Measurements from ENCODE around the gene REX1BD. TPM values are rescaled to one million over a fixed set of nuclear protein-coding genes. Genes with fewer than 3 reads are reported as not detected.
A peak's percentile ranks its signal among the peaks of the same experiment; 100 is the strongest.

Gene REX1BD
- total and polyA plus RNA-seq, 2 of the 4 experiments (the other 2 are of a cell fraction), result 14.2 to 44.6 TPM

DNA sequence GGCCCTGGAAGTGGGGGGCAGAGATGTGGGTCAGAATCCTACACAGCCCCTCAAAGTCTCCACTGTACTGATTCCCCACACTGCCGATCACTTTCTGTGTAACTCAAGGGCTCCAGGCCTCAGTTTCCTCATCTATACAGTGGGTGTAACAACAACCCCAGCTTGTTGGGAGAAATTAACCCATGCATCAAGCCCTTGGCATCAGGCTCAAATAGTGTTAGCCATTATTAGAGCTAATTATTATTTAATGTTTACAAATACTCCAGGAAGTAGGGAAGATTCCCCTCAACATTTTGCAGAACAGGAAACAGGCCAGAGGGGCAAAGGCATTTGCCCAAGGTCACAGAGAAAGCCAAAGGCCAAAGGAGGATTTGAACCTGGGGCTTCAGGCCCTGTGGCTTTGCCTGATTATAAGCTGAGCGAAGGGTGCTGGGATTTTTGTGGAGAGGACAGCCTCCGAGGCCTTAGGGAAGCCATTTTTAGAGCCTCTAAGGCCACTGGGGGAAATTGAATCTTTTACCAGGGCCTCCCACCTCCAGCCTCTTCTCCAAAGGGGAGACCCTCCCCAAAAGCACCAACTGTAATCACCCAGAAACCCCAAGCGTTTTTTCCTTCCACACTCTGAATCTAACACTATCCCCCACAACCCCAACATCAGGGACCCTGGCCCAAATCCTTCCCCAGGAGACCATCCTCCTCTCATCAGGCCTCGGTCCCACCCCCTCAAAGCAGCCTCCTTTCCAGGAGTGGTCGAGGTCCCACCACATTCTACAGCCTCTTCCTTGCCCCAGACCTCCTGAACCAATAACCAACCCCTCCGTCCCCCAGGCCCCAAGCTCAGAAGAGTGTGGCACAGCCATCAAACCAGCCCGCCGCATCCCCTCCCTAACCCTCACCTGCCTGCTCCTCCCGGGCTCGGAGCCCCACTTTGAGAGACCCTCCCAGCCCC, 46.3 kb upstream of the REX1BD start:
- Histone ChIP-seq H2BK20ac (ENCODE audit: low read depth, low read length) (no peak overlapping the region), H2BK120ac (ENCODE audit: low read depth, low read length) (peak overlapping the region; percentile 20; the same call in 1 of the 2 replicates), H2BK15ac (ENCODE audit: low read depth, low read length) (no peak overlapping the region), H3K27me3 (ENCODE audit: control insufficient read depth, insufficient read depth, low read length) (no peaks in the 10 kb centered on the region), H3K9ac (ENCODE audit: low read depth, low read length) (peak overlapping the region; percentile 88), H3K9me3 (ENCODE audit: control insufficient read depth, insufficient read depth, low read length) (no peaks in the 10 kb centered on the region), H3K56ac (ENCODE audit: extremely low read depth, insufficient read depth, low read length) (peak overlapping the region; percentile 19; the same call in 1 of the 2 replicates), H2BK5ac (ENCODE audit: low read depth, low read length, poor library complexity, severe bottlenecking) (peak overlapping the region; percentile 57), H3K79me1 (ENCODE audit: low read depth in 1 of 2, low read length in 2 of 2) (peaks cover 20 to 34% of the 10 kb centered on the region in 2 experiments), H3K36me3 (ENCODE audit: control insufficient read depth, insufficient read depth, low read length) (peaks cover 31% of the 10 kb centered on the region), H3K9me1 (ENCODE audit: insufficient read depth, low read length) (peaks cover 13% of the 10 kb centered on the region), H3K23ac (ENCODE audit: low read depth, low read length) (peak overlapping the region; percentile 58), H3K4me3 (ENCODE audit: insufficient read depth, low read depth, low read length) (peak overlapping the region; percentile 89), H2AK5ac (ENCODE audit: low read depth, low read length) (peak overlapping the region; percentile 70), H4K8ac (ENCODE audit: low read depth in 2 of 2, low read length in 2 of 2) (peak overlapping the region; percentile 81), H4K91ac (ENCODE audit: insufficient read depth, low read depth, low read length) (peak overlapping the region; percentile 82), H4K20me1 (ENCODE audit: insufficient read depth, low read length) (no peaks in the 10 kb centered on the region), H4K5ac (ENCODE audit: low read depth, low read length) (peak overlapping the region; percentile 80), H2AFZ (replicated peaks; ENCODE audit: low read length, poor library complexity) (peak overlapping the region; percentile 81), H3K4ac (ENCODE audit: low read depth, low read length) (peak overlapping the region; percentile 76), H3K14ac (replicated peaks; ENCODE audit: low read depth, low read length) (peak overlapping the region; percentile 73), H3K18ac (ENCODE audit: low read depth, low read length) (peak overlapping the region; percentile 67), H2AK9ac (replicated peaks; ENCODE audit: low read depth, low read length, poor library complexity) (peak overlapping the region; percentile 99), H3K4me1 (ENCODE audit: control insufficient read depth, insufficient read depth, low read length) (peaks cover 7% of the 10 kb centered on the region), H3K4me2 (ENCODE audit: low read depth, low read length) (peak overlapping the region; percentile 93), H3K27ac (ENCODE audit: insufficient read depth, low read length) (peak overlapping the region; percentile 63)
- BruUV-seq (replicated peaks), result TSS peak; percentile 40
- no peak for TF ChIP-seq CTCF (conservative IDR thresholded peaks at IDR 0.05; ENCODE audit: low read depth, low read length)
- TF ChIP-seq MXI1 (IDR thresholded peaks at IDR 0.05; ENCODE audit: borderline replicate concordance, low read depth, low read length), result no peak
- no peak for TF ChIP-seq RCOR1 (IDR thresholded peaks at IDR 0.05; ENCODE audit: insufficient replicate concordance, low read length)
- TF ChIP-seq FOS (IDR thresholded peaks at IDR 0.05; ENCODE audit: low read depth, low read length), result no peak
- no peak for TF ChIP-seq SMC3 (IDR thresholded peaks at IDR 0.05; ENCODE audit: low read depth, low read length)
- TF ChIP-seq ELK1 (IDR thresholded peaks at IDR 0.05; ENCODE audit: borderline replicate concordance, low read depth, low read length), result no peak
- TF ChIP-seq POLR2A (IDR thresholded peaks at IDR 0.05; ENCODE audit: low read depth, low read length), result no peak
- no peak for TF ChIP-seq CEBPB (IDR thresholded peaks at IDR 0.05; ENCODE audit: low read depth, low read length)
- no peak for TF ChIP-seq RFX5 (IDR thresholded peaks at IDR 0.05; ENCODE audit: low read depth, low read length)
- TF ChIP-seq NFE2L2 (IDR thresholded peaks at IDR 0.05; ENCODE audit: low read depth, low read length), result no peak
- CTCF ChIA-PET, result no interaction called here
- intact Hi-C loops (cut with micrococcal nuclease), result no loop called here
- ATAC-seq (ENCODE audit: low read depth), result peak; percentile 5; the same call in 1 of the 2 replicates
- in situ Hi-C loops (cut with MboI; ENCODE audit: low sequenced_read_pairs), result no loop called here
- dilution Hi-C loops (cut with HindIII; ENCODE audit: low sequenced_read_pairs, unreplicated experiment), result no loop called here
- no peak for DNase-seq
- POLR2A ChIA-PET (ENCODE audit: unreplicated experiment), result no interaction called here
- WGBS, 2 experiments (ENCODE audit: extremely low coverage in 2 of 2, insufficient read length in 1 of 2), result 8% methylated on average over 3 of the region's 11 CpGs; no CpG with 5 or more reads in 1 of the 2 experiments

Data from IMR-90 (cell line).